Colonic mucosa (tissue), 4 donors: ENCODE results near the gene EVA1C. TPM values are rescaled to one million over a fixed set of nuclear protein-coding genes. Genes with fewer than 3 reads are reported as not detected.

Source experiments
- DNase-seq: peaks from one replicate; pipeline ENCODE4 v3.0.0-alpha.2; 2020
- H3K27ac ChIP-seq: fragments of 200-600 bp; one replicate; pipeline ENCODE4 v1.8.0; 2021
- H3K27me3 ChIP-seq: fragments of 200-600 bp; one replicate; pipeline ENCODE4 v1.8.0; 2021
- H3K36me3 ChIP-seq: fragments of 200-600 bp; one replicate; pipeline ENCODE4 v1.8.0; 2021
- H3K4me1 ChIP-seq: fragments of 200-600 bp; one replicate; pipeline ENCODE4 v1.8.0; 2021; ENCODE audit warnings: mild to moderate bottlenecking
- H3K4me3 ChIP-seq: fragments of 200-600 bp; one replicate; pipeline ENCODE4 v1.8.0; 2021
- H3K9ac ChIP-seq, 2 donors: one replicate each; pipeline ENCODE4 v1.7.0; 2013; ENCODE audit warnings: control low read depth in 2 of 2, low read depth in 2 of 2, low read length in 2 of 2
- H3K9me3 ChIP-seq: fragments of 200-600 bp; one replicate; pipeline ENCODE4 v1.8.0; 2021
- intact Hi-C: fragments of 100-400 bp; cut with DNase I; formaldehyde crosslinking; loops from one replicate; pipeline ENCODE4 v1.14.1; 2022
- total RNA-seq, 2 donors: library from RNA; stranded (reverse); fragmentation: NEBNext Ultra II Directional in 1 of 2; extraction: Animal tissue kit (Norgen Biotek cat#: 25700) in 1 of 2; gene quantifications; one replicate each; pipeline ENCODE4 v1.2.1, GENCODE V29; 2021
- TF ChIP-seq, protein P1 (sequence below): fragments of 200-600 bp; IDR thresholded peaks from one replicate; pipeline ENCODE4 v1.8.0; 2022; ENCODE audit warnings: antibody characterized with exemption, mild to moderate bottlenecking
- donor health status: healthy.
- donor health status: DM: no; HTN: no; CAD: no.
- donor health status: DM: no; HTN: no; CAD: no.

EVA1C gene
- total RNA-seq, 2 donors from 2014 or later, result 7.3 to 9.9 TPM

DNA sequence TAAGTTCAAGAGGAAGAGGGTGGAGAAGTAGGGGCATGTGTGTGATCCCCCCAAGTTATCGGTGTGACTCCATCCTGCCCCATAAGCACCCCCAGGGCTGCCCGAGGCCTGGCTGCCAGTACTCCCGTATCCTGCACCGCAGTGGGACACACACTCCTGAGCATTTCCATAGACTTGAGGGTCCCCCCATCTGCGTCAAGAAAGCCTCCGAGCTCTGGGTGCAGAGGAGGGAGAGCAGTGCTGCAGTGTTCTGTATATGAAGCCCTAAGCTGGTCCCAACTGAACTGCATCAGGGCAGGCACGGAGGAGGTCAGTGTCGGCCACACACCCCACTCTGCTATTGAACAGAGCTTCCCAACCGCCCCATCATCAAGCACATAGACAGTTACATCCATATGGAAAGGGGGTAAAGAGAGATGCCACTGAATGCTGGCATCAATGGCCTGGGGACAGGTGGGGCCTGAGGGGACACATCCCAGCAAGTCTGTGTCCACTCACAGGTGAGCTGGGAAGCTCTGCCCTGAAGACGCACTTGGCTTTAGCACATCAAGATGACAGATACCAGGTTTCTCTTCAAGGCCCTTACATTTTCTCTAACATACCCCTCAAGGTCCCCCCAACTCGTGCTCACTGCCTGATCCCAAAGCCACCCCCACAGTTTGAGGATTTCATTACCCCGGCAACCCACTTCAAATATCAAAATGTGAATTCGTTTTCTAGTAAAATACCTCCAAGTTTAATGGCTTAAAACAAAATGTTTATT, 64.3 kb downstream of the EVA1C start:
- Histone ChIP-seq H3K4me1 (peaks cover 8% of the 10 kb centered on the region), H3K9me3 (no peaks in the 10 kb centered on the region), H3K4me3 (no peak overlapping the region), H3K9ac (no peak overlapping the region), H3K36me3 (no peaks in the 10 kb centered on the region), H3K27me3 (no peaks in the 10 kb centered on the region), H3K27ac (no peak overlapping the region)
- DNase-seq, result no peak
- intact Hi-C loops, result loop anchor here (10.0 kb wide), 1 partner anchor 602 kb away; the partner anchor contains the start of gene HUNK
- TF ChIP-seq, protein P1, sequence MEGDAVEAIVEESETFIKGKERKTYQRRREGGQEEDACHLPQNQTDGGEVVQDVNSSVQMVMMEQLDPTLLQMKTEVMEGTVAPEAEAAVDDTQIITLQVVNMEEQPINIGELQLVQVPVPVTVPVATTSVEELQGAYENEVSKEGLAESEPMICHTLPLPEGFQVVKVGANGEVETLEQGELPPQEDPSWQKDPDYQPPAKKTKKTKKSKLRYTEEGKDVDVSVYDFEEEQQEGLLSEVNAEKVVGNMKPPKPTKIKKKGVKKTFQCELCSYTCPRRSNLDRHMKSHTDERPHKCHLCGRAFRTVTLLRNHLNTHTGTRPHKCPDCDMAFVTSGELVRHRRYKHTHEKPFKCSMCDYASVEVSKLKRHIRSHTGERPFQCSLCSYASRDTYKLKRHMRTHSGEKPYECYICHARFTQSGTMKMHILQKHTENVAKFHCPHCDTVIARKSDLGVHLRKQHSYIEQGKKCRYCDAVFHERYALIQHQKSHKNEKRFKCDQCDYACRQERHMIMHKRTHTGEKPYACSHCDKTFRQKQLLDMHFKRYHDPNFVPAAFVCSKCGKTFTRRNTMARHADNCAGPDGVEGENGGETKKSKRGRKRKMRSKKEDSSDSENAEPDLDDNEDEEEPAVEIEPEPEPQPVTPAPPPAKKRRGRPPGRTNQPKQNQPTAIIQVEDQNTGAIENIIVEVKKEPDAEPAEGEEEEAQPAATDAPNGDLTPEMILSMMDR, result no peak

DNA sequence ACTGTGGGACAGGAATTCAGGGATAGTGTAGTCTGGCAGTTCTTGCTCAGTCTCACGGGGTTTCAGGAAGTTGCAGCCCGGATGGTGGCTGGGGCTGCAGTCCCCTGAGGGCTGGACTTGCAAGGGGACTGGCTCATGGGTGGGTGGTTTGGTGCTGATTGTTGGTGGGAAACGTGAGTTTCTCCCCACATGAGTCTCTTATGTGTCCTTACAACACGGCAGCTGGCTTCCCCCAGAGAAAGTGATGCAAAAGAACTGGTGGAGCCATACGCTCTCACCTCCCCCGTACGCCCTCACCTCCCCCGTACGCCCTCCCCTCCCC, 64.9 kb downstream of the EVA1C start:
- intact Hi-C loops, result loop anchor here (10.0 kb wide), 1 partner anchor 603 kb away; the partner anchor contains the start of gene HUNK
- Histone ChIP-seq H3K27ac (no peak overlapping the region), H3K27me3 (no peaks in the 10 kb centered on the region), H3K4me3 (no peak overlapping the region), H3K4me1 (peaks cover 8% of the 10 kb centered on the region), H3K9me3 (no peaks in the 10 kb centered on the region), H3K36me3 (no peaks in the 10 kb centered on the region), H3K9ac (no peak overlapping the region)
- no peak for DNase-seq
- TF ChIP-seq, protein P1, result no peak

DNA sequence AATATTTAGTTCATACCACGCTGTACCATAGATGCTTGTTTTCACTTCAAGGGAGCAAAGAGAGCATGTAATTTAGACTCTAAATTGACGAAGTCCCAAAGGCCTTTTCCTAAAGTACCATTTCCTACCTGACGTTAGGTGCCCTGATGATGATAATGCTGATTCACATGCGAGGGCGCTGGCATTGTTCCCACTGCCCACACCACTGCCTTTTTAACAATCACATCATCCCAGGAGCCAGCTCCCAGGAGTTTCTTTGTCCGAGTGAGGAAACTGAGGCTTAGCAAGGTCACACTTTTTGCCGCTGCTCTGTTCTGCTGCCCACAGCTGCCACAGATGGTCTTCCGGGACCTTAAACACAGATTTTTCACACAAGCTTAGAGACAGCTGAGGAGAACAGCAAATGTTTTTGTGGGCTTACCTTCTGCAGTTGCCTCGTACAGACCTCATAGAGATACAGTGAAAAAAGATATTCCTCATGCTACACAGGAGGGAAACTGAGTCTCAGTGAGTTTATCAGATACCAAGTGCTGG, 69.4 kb downstream of the EVA1C start:
- DNase-seq, result no peak

DNA sequence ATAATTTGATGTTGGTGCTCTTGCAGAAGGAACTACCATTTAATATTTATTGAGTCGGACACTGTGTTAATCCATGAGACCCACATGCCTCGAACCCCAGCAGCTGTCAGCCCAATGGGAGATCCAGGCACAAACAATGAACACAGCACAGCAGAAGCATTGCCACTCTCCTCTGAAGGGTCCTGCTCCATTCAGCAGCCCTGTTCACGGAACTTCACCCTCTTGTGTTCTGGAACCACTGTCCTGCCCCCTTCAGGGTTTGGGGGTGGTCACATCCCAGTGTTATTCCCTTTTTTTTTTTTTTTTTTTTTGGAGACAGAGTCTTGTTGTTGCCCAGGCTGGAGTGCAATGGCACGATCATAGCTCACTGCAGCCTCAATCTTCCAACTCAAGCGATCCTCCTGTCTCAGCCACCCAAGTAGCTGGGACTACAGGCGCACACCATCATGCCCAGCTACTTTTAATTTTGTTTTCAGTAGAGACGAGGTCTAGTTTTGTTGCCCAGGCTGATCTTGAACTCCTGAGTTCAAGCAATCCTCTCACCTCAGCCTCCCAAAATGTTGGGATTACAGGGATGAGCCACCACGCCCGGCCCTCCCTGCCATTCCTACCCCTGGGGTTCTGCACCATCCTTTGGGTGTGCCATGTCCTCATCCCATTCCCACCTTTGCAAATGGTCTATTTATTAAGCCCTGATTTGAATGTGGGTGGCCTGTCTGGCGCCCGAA, 70.2 kb downstream of the EVA1C start:
- TF ChIP-seq, protein P1, result no peak
- no peak for DNase-seq
- no peak overlapping the region for H3K4me3 ChIP-seq
- H3K27me3 ChIP-seq, result no peaks in the 10 kb centered on the region
- no peaks in the 10 kb centered on the region for H3K36me3 ChIP-seq
- intact Hi-C loops, result no loop called here
- H3K4me1 ChIP-seq, result peaks cover 4% of the 10 kb centered on the region
- no peaks in the 10 kb centered on the region for H3K9me3 ChIP-seq
- no peak overlapping the region for H3K9ac ChIP-seq
- no peak overlapping the region for H3K27ac ChIP-seq

More for the DNA sequence above, 69.4 kb downstream of the EVA1C start:
- H3K27ac ChIP-seq, result no peak overlapping the region
- no peaks in the 10 kb centered on the region for H3K36me3 ChIP-seq
- no peak overlapping the region for H3K4me3 ChIP-seq
- H3K9me3 ChIP-seq, result no peaks in the 10 kb centered on the region
- intact Hi-C loops, result no loop called here
- H3K4me1 ChIP-seq, result peaks cover 4% of the 10 kb centered on the region
- no peak overlapping the region for H3K9ac ChIP-seq
- TF ChIP-seq, protein P1, result no peak
- H3K27me3 ChIP-seq, result no peaks in the 10 kb centered on the region

DNA sequence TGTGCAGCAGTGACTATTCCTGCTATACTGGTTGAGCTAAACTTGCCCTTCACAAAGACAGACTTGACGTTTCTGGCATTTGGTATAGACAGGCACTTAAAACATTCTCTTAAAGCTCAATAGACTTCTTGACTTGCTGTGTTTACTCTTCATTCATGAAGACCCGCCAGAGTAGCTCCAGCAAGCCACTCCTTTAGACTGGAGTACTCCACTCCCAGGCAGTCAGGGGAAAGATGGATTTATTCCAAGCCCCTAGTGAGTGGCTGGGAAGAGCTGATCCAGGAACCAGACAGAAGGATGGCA, 70.7 kb downstream of the EVA1C start:
- Histone ChIP-seq H3K4me3 (no peak overlapping the region), H3K27ac (no peak overlapping the region), H3K27me3 (no peaks in the 10 kb centered on the region), H3K9ac (no peak overlapping the region), H3K36me3 (no peaks in the 10 kb centered on the region), H3K4me1 (peaks cover 4% of the 10 kb centered on the region), H3K9me3 (no peaks in the 10 kb centered on the region)
- intact Hi-C loops, result no loop called here
- TF ChIP-seq, protein P1, result no peak
- no peak for DNase-seq
